K562 (cell line): Measurements from ENCODE around the gene TRIM27. TPM values are rescaled to one million over a fixed set of nuclear protein-coding genes. Genes with fewer than 3 reads are reported as not detected.

ENCODE experiments used
- CBX1 ChIP-seq: sonication (generic); IDR thresholded peaks from 2 replicates; pipeline ENCODE4 v1.6.1; 2016; ENCODE audit warnings: antibody characterized with exemption, low read depth, mild to moderate bottlenecking
- COPS2 ChIP-seq: fragments of 450-650 bp; conservative IDR thresholded peaks from 2 replicates; pipeline ENCODE4 v1.6.1; 2016; ENCODE audit warnings: mild to moderate bottlenecking, moderate library complexity
- HDGF ChIP-seq: fragments of 450-650 bp; IDR thresholded peaks from 2 replicates; pipeline ENCODE4 v1.6.1; 2016
- KAT7 ChIP-seq: sonication (generic); formaldehyde crosslinking; IDR thresholded peaks from 2 replicates; pipeline ENCODE4 v1.8.0; 2022; ENCODE audit warnings: missing genetic modification reagents, mild to moderate bottlenecking, borderline replicate concordance
- KAT8 ChIP-seq: fragments of 450-650 bp; IDR thresholded peaks from 2 replicates; pipeline ENCODE4 v1.6.1; 2016; ENCODE audit warnings: low read depth, mild to moderate bottlenecking
- NFATC3 ChIP-seq: fragments of 450-650 bp; IDR thresholded peaks from 2 replicates; pipeline ENCODE4 v1.6.1; 2017; ENCODE audit warnings: mild to moderate bottlenecking
- POU5F1 ChIP-seq: fragments of 150-350 bp; IDR thresholded peaks from 2 replicates; pipeline ENCODE4 v1.6.1; 2014; ENCODE audit warnings: borderline replicate concordance, low read length, low read depth, mild to moderate bottlenecking; ENCODE audit not compliant: partially characterized antibody
- SAFB2 ChIP-seq: fragments of 200-400 bp; formaldehyde crosslinking; IDR thresholded peaks from 2 replicates; pipeline ENCODE4 v1.6.1; 2018; ENCODE audit warnings: borderline replicate concordance, low read length, low read depth, moderate library complexity; ENCODE audit not compliant: severe bottlenecking
- TEAD1 ChIP-seq, 2 experiments: fragments of 450-650 bp in 1 of 2; sonication (generic) in 1 of 2; formaldehyde crosslinking; IDR thresholded peaks; 2 replicates each; pipeline versions ENCODE4 v1.4.0 to v1.8.0; 2020 to 2022; ENCODE audit warnings: mild to moderate bottlenecking in 2 of 2, missing genetic modification reagents in 1 of 2
- ZFP30 ChIP-seq: fragments of 250-450 bp; sonication (Bioruptor Pico); IDR thresholded peaks from 2 replicates; pipeline ENCODE4 v1.8.0; 2022; ENCODE audit warnings: moderate library complexity, mild to moderate bottlenecking, inconsistent platforms, borderline replicate concordance
- ZNF263 ChIP-seq: sonication (generic); formaldehyde crosslinking; IDR thresholded peaks from 2 replicates; pipeline ENCODE4 v1.8.0; 2022; ENCODE audit warnings: mild to moderate bottlenecking, missing genetic modification reagents, borderline replicate concordance
- ZNF324 ChIP-seq: fragments of 250-450 bp; sonication (Bioruptor Pico); IDR thresholded peaks from 2 replicates; pipeline ENCODE4 v1.4.0; 2020; ENCODE audit warnings: mild to moderate bottlenecking
- ZNF354B ChIP-seq: fragments of 250-450 bp; sonication (Bioruptor Pico); IDR thresholded peaks from 2 replicates; pipeline ENCODE4 v1.4.0; 2020
- ZNF444 ChIP-seq: fragments of 250-450 bp; sonication (Bioruptor Pico); IDR thresholded peaks from 2 replicates; pipeline ENCODE4 v1.4.0; 2020; ENCODE audit warnings: mild to moderate bottlenecking, moderate library complexity
- ZNF707 ChIP-seq: fragments of 250-450 bp; sonication (Bioruptor Pico); conservative IDR thresholded peaks from 2 replicates; pipeline ENCODE4 v1.8.0; 2022; ENCODE audit warnings: inconsistent platforms, mild to moderate bottlenecking, moderate library complexity
- ZSCAN29 ChIP-seq: fragments of 450-650 bp; IDR thresholded peaks from 2 replicates; pipeline ENCODE4 v1.6.1; 2017
- polyA plus RNA-seq, 8 experiments: library from polyadenylated mRNA; depleted of rRNA in 4 of 8; stranded (reverse) in 5 of 8; unstranded in 3 of 8; fragments of >200 nt; fragmentation: Nextera tagmentation in 2 of 8; fragmentation: Illumina TruSeq in 1 of 8; extraction: Ambion mirVana in 2 of 8; extraction: Trizol in 1 of 8; gene quantifications; 2 replicates each; pipeline versions ENCODE4 v1.2.1 to v1.2.3, GENCODE V29; 2011 to 2014; ENCODE audit warnings: inconsistent platforms in 1 of 8, missing spikeins in 1 of 8
- total RNA-seq, 7 experiments: library from RNA; depleted of rRNA in 6 of 7; stranded (reverse); fragments of >200 nt in 6 of 7; fragmentation: Illumina TruSeq in 2 of 7; extraction: Trizol in 2 of 7; gene quantifications; 2 replicates each; pipeline versions ENCODE4 v1.2.1 to v1.2.3, GENCODE V29; 2011 to 2021; ENCODE audit warnings: low replicate concordance in 1 of 7
- TF ChIP-seq, protein P1 (sequence below): fragments of 450-650 bp; IDR thresholded peaks from 2 replicates; pipeline ENCODE4 v1.6.1; 2018; ENCODE audit not compliant: partially characterized antibody
- TF ChIP-seq, protein P2 (sequence below): fragments of 450-650 bp; IDR thresholded peaks from 2 replicates; pipeline ENCODE4 v1.6.1; 2016
- TF ChIP-seq, protein P3 (sequence below): IDR thresholded peaks from 2 replicates; pipeline ENCODE4 v1.6.1; 2014; ENCODE audit warnings: antibody characterized with exemption
- TF ChIP-seq, protein P4 (sequence below): sonication (generic); formaldehyde crosslinking; IDR thresholded peaks from 2 replicates; pipeline ENCODE4 v1.8.0; 2022; ENCODE audit warnings: missing genetic modification reagents, mild to moderate bottlenecking, moderate library complexity, borderline replicate concordance
- TF ChIP-seq, protein P5 (sequence below): fragments of 450-650 bp; formaldehyde crosslinking; IDR thresholded peaks from 2 replicates; pipeline ENCODE4 v1.4.0; 2020; ENCODE audit warnings: mild to moderate bottlenecking

TRIM27 gene
- total and polyA plus RNA-seq, 9 of the 15 experiments (the other 6 are each of a cell fraction or from before 2014, with no cell fraction given) = 37.7 to 235 (median 122) TPM

DNA sequence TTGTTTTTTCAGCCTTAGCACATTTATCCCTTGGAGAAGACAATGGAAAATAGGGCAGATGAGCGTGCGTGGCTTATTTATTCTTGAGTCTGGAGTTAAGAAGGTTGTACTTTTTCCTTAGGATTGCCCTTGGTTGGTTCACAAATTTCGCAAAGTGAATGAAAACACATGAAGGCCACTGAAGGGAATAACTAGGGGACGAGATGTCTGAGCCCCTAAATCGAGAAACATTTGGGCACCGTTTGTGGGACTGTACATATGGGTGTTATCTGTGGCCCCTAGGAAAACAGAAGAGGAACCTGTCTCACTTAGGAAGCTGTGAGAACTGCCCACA, 19.4 kb upstream of the TRIM27 start (continued):
- TF ChIP-seq SAFB2 (no peak), KAT8 (no peak), TEAD1 (CRISPR knock-in tag; IDR thresholded peaks at IDR 0.05) (no peak), HDGF (no peak), COPS2 (no peak), ZNF444 (CRISPR knock-in tag) (no peak), POU5F1 (no peak), ZFP30 (no peak), ZNF707 (no peak), KAT7 (CRISPR knock-in tag) (0 out of 2 replicates have a peak, but pooled peaks have one; percentile 13), ZNF324 (CRISPR knock-in tag) (no peak), ZNF354B (CRISPR knock-in tag) (no peak), CBX1 (no peak), NFATC3 (no peak), ZNF263 (no peak), ZSCAN29 (no peak)
- TF ChIP-seq, protein P1, sequence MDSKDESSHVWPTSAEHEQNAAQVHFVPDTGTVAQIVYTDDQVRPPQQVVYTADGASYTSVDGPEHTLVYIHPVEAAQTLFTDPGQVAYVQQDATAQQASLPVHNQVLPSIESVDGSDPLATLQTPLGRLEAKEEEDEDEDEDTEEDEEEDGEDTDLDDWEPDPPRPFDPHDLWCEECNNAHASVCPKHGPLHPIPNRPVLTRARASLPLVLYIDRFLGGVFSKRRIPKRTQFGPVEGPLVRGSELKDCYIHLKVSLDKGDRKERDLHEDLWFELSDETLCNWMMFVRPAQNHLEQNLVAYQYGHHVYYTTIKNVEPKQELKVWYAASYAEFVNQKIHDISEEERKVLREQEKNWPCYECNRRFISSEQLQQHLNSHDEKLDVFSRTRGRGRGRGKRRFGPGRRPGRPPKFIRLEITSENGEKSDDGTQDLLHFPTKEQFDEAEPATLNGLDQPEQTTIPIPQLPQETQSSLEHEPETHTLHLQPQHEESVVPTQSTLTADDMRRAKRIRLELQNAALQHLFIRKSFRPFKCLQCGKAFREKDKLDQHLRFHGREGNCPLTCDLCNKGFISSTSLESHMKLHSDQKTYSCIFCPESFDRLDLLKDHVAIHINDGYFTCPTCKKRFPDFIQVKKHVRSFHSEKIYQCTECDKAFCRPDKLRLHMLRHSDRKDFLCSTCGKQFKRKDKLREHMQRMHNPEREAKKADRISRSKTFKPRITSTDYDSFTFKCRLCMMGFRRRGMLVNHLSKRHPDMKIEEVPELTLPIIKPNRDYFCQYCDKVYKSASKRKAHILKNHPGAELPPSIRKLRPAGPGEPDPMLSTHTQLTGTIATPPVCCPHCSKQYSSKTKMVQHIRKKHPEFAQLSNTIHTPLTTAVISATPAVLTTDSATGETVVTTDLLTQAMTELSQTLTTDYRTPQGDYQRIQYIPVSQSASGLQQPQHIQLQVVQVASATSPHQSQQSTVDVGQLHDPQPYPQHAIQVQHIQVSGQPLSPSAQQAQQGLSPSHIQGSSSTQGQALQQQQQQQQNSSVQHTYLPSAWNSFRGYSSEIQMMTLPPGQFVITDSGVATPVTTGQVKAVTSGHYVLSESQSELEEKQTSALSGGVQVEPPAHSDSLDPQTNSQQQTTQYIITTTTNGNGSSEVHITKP = no peak
- TF ChIP-seq, protein P2, sequence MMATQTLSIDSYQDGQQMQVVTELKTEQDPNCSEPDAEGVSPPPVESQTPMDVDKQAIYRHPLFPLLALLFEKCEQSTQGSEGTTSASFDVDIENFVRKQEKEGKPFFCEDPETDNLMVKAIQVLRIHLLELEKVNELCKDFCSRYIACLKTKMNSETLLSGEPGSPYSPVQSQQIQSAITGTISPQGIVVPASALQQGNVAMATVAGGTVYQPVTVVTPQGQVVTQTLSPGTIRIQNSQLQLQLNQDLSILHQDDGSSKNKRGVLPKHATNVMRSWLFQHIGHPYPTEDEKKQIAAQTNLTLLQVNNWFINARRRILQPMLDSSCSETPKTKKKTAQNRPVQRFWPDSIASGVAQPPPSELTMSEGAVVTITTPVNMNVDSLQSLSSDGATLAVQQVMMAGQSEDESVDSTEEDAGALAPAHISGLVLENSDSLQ = no peak
- TF ChIP-seq, protein P3, sequence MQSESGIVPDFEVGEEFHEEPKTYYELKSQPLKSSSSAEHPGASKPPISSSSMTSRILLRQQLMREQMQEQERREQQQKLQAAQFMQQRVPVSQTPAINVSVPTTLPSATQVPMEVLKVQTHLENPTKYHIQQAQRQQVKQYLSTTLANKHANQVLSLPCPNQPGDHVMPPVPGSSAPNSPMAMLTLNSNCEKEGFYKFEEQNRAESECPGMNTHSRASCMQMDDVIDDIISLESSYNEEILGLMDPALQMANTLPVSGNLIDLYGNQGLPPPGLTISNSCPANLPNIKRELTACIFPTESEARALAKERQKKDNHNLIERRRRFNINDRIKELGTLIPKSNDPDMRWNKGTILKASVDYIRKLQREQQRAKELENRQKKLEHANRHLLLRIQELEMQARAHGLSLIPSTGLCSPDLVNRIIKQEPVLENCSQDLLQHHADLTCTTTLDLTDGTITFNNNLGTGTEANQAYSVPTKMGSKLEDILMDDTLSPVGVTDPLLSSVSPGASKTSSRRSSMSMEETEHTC = no peak
- TF ChIP-seq, protein P4, sequence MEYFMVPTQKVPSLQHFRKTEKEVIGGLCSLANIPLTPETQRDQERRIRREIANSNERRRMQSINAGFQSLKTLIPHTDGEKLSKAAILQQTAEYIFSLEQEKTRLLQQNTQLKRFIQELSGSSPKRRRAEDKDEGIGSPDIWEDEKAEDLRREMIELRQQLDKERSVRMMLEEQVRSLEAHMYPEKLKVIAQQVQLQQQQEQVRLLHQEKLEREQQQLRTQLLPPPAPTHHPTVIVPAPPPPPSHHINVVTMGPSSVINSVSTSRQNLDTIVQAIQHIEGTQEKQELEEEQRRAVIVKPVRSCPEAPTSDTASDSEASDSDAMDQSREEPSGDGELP (CRISPR knock-in tag) = no peak
- TF ChIP-seq, protein P5, sequence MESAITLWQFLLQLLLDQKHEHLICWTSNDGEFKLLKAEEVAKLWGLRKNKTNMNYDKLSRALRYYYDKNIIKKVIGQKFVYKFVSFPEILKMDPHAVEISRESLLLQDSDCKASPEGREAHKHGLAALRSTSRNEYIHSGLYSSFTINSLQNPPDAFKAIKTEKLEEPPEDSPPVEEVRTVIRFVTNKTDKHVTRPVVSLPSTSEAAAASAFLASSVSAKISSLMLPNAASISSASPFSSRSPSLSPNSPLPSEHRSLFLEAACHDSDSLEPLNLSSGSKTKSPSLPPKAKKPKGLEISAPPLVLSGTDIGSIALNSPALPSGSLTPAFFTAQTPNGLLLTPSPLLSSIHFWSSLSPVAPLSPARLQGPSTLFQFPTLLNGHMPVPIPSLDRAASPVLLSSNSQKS = no peak
